HG03439 (cell line): Measurements from ENCODE around the gene SLC22A16.
"Not testable (repeated sequence)": the region's sequence is repeated elsewhere in the genome, so short reads cannot be mapped to it uniquely, and the experiment has no call there.

ENCODE experiments used
- ATAC-seq: cut with Tn5 transposase; IDR thresholded peaks from one replicate; pipeline ENCODE4 v1.9.1; 2021; ENCODE audit warnings: mild to moderate bottlenecking, moderate library complexity; ENCODE audit not compliant: unreplicated experiment

Gene SLC22A16

DNA sequence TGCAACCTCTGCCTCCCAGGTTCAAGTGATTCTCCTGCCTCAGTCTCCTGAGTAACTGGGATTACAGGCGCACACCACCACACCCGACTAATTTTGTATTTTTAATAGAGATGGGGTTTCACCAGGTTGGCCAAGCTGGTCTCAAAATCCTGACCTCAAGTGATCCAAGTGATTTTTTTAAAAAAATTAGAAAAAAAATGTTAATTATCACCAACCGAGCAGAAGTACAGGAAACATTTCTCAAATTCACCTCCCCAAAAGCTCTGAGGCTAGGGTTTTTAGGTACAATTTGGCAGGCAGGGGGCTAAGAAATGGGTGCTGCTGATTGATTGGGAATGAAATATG is 14.9 kb upstream of the SLC22A16 start:
- ATAC-seq: no peak

DNA sequence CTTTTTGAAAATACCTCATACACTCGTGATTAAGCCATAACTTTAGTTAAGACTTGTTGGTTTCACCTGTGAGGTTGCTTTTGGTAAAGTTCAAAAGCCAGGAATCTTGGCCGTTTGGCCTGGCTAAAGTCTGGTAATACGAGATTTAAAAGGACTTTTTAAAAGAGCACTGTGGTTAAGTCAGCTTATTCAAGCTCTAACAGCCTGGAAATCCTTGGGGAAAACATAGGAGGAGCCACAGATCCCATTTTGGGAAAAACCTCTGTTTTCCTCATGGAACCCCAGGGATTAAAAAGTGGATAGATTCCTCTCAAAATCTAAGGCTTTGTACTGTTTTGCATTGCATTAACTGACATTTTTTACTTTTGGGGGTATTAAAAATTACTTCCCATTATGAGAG is 13.7 kb upstream of the SLC22A16 start:
- no peak for ATAC-seq

DNA sequence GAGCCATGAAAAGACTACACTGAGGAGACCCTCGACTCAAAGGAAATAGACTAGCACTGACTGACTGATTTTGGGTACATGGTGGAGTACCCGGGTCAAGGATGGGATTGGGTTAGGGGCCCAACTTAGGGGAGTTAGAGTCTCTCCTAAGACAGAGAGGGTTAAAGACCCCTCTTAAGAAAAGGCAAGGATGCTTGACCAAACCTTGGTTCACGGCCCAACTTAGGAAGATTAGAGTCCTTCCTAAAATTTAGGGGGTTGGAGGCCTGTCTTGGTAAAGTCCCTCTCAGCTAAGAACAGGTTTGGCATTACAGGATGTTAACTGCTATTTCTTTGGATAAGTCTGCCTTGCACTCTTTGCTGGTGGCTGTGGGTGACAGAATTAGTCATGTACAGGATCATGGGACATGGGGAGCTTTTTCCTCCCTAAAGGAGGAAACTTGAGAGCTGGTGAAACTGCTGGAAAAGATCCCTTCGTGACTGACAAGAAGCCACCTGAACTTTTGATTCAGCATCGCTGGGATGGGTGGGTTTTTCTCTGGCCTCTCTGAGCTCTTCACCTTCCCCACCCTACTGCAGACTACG is 12.3 kb upstream of the SLC22A16 start:
- no peak for ATAC-seq

DNA sequence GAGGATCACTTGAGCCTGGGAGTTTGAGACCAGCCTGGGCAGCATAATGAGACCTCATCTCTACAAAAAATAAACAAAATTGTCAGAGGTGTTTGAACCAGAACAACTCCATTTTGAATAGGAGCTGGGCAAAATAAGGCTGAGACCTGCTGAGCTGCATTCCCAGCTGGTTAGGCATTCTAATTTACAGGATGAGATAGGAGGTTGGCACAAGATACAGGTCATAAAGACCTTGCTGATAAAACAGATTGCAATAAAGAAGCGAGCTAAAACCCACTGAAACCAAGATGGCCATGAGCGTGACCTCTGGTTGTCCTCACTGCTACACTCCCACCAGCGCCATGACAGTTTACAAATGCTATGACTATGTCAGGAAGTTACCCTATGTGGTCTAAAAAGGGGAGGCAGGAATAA is 11.6 kb upstream of the SLC22A16 start:
- ATAC-seq: not testable (repeated sequence)

DNA sequence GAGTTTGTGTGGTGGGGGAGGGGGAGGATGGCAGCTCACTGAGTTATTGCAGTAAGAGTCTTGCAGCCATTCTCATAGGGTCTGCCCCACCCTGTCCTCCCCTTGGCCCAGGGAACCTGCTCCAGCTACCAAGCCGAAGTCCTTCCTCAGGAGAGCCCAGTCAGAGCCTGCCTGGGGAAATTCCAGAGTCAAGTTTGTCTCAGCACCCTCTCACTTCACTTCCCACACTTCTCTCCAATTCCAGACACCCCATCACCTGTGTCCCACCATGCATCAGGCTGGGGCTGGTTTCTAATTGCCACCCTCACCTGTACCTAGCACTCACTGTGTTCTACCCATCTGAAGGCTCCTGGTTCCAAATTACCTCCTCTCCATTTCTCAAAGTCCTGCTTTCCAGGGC is 10.3 kb upstream of the SLC22A16 start:
- no peak for ATAC-seq

DNA sequence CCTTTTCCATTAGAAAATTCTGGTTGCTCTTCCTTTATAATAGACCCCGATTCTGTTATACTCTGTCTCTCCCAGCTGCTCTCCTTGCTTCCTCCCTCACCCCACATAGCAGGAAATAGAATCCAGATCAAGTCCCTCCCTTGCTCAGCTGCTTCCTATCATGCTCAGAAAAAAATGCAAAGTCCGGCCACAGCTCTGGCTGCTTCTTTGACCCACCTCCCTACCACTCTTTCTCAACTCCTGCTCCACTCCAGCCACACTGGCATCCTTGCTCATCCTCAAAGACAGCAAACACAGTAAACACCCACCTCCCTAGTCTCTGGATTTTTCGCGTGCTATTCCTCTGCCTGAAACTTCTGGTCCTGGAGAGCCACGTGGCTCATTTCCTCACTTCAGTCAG is 9.1 kb upstream of the SLC22A16 start:
- no peak for ATAC-seq

DNA sequence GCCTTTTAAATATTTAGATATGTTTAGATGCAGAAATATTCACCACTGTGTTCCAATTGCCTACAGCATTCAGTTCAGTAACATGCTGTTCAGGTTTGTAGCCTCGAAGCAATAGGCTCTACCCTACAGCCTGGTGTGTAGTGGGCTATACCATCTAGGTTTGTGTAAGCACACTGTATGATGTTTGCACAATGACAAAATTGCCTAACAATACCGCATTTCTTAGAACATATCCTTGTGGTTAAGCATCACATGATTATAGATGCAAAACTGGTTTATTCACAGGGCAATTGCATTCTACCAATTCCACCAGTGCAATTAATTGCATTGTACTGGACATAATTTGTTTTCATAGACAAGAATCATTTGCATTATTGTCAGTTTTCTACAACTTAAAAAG is 7.9 kb upstream of the SLC22A16 start:
- no peak for ATAC-seq

DNA sequence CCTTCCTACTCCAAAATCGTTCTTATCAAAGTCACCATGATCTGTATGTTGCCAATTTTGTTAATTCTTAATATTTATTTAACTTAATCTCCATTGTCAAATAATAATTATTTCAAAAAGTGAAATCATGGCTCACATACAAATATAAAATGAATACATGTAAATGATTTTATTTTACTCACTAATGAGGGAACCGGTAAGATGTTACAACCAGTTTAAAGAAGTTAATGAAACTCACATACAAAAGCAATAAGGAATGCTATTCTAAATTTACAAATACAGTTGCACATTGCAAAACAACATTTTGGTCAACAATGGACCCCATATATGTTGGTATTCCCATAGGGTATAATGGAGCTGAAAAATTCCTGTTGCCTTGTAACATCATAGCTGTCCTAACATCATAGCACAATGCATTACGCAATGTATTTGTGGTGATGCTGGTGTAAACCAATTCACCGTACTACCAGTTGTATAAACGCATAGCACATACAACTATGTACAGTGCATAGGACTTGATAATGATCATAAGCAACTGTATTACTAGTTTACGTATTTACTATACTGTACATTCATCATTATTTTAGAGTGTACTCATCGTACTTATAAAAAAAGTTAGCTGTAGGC is 6.5 kb upstream of the SLC22A16 start:
- ATAC-seq: no peak

DNA sequence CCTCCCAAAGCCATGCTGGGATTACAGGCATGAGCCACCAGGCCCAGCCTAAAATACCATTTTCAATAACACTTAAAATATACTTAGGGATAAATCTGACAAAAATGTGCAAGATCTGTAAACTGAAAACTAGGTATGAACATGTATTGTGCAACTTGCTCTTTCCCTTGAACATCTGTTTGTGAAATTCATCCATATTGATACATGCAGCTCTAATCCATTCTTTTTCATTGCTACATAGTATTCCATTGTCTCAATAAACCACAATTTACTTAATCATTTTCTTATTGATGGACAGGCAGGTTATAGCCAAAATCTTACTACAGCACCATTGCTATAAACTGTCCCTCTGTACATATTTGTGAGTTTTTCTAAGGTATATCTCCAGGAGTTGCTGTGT is 4.7 kb upstream of the SLC22A16 start:
- ATAC-seq: no peak

DNA sequence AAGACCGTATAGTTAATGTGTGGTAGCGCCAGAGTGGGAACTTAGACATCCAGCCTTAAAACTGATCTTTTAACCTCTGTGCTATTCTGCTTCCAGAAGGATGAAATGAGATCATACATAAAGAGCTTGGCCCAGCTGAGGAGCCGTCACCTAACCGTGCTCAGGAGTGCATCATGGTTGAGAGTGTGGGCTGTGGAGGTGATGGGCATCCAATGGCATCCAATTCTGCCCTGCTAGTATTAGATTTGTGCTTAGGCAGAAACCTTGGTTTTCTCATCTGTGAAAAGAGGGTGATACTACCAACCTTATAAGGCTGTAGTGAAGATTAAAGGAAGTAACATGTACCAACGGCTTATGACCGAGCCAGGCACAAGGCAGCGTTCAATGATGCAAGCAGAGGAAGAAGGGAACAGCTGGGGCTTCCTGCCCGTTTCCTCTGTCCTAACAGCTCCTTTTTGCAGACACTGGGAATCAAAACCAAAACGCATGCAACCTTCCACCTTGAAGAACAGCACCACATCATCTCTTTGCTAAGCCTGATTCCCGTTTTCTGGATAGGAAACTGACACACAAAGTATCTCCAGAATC is 1.3 kb downstream of the SLC22A16 start:
- ATAC-seq: no peak

DNA sequence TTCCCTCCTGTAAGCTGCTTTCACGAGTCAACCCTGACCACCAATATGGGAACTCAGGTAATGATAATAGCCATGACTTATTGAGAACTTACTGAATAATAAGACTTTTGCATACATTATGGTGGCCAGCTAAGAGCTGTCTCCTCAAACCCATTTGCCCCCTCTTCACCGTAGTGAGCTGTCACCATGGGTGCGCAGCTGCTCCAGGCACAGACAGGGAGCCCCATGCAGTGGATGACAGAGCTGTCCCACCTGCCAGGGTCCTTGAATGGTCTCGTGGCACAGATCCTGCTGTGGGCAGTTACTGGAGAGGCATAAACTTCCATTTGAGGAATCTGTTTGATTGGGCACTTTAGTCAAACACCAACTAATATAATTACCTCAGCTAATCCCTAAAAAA is 1.9 kb downstream of the SLC22A16 start:
- ATAC-seq: no peak

DNA sequence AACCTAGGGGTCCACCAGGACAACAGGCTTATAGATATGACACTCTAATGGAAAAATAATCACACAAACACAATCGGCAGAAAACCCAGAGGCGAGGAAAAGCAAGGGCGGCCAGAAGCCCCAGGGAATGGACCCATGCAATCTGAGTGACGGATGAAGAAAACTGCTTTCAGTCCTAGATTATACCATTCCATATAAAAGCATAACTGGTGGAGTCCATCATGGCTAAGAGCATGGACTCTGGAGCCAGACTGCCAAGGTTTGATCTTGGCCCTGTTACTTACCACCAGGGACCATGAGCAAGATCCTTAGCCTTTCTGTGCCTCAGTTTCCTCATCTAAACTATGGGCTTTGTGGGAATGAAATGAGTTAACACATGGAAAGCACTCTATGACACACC is 3.7 kb downstream of the SLC22A16 start:
- ATAC-seq: no peak

DNA sequence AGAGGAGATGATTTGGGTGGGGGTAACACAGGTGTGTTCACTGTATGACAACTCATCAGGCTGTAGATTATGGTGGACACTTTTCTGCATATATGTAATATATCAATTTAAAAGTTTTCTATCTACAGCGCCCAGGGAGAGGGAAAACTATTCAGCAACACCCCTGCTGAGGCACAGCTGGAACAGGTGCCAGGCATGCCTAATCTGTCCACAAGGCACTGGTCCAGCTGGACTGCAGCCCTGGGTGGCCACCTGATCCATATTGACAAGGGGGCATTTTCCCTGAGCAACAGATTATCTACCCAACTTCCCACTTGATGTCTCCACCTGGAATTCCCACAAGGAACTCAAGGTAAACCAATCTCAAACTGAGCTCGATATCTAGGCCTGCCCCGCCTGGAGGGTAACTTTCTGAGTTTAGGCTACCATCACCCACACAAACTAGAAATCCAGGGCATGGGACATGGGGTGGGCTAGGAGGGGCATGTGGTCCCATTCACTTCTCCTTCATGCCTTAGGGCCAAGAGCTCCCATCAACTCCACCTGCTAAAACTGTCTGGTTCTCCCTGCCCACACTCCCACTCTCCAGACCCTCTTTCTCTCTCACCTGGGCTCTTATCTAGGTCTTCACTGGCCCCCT is 4.6 kb downstream of the SLC22A16 start:
- no peak for ATAC-seq

DNA sequence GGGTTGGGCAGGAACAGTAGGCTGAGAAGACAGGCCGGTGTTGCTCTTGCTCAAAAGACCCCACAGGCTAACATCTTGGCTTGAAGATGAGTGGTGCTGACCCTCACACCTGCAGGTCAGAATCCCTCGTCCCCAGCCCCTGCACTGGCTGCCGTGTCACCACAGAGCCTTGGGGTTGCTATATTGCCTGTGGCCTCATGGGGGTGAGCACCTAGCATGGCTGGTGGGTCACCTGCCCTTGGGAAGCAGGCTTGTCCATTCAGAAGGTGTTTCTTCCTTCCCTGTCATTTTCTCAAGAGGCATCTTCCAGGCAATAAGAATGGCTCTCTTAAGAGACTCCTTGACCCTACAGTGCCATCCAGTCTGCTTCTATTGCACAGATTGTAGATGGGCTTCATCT is 7.7 kb downstream of the SLC22A16 start:
- ATAC-seq: no peak

DNA sequence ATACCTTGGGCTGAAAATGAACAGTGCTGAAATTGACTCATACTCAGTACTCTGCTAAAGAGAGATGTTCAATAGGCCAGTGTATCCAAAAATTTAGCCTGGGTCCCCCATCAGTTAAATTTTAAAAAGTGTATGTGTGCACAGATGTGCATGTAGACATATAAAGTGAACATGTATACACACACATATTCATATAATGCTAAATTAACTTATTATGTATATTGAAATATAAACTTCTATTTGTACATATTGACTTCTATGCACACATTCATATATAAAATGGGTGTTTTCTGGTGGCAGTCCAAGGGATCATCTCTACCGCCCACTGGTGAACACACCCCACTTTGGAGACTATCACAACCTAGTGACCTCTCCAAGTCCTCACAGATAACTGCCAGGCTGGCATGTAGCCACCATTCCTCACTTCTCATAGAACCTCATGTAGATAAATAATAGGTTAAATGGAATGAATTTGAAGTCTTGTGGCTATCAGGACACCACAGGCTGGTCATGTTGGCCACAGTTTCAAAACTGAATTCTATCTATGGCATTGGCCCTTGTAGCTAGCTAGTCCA is 8.8 kb downstream of the SLC22A16 start:
- no peak for ATAC-seq

DNA sequence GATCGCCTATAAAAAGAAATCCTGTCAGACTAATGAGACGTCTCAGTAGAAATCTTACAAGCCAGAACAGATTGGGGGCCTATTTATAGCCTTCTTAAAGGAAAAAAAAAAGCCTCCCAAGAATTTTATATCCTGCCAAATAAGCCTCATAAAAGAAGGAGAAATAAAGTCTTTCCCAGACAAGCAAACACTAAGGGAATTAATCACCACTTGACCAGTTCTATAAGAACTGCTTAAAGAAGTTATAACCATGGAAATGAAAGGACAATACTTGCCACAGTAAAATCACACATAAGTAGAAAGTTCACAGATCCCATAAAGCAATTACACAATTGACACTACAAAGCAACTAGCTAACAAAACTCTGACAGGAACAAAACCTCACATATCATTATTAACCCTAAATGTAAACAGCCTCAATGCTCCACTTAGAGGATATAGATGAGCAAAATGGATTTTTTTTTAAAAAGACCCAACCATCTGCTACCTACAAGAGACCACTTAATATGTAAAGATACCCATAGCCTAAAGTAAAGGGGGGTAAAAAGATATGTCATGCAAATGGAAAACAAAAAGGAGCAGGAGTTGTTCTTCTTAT is 13.4 kb downstream of the SLC22A16 start:
- ATAC-seq: no peak

DNA sequence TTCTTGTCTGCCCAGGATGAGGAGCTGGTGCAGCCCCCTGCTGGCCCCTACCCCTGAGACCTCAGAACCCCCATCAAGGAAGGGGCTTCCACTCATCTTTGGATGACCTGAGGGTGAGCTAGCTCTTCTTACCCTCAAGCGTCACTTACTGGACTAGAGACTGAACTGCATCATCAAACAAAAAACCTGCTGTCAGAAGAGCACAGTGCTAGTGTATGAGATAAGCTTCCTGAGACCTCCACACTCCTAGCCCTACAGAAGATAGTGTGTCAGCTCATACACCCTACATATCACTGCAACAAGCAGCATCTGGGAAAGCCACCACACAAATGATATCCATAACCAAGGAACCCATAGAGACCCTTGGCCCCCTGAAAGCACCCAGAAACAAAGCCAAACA is 15.0 kb downstream of the SLC22A16 start:
- ATAC-seq: no peak

DNA sequence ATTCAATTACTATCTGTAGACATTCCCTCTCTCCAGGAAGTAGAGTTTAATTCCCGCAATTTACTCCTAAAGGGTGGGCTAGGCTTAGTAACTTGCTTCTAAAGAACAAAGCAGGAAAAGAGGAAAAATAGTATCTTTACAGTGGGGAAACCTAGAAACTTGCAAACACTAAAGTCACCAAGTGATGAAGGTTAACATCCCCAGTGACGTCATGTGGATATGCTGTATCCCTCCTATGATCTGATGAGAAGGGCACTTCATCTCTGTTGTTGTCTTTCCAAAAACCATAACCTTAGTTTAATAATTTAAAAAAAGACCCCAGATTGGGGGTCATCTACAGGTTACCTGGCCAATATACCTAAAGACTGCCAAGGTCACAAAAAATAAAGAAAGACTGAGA is 17.3 kb downstream of the SLC22A16 start:
- ATAC-seq: no peak

DNA sequence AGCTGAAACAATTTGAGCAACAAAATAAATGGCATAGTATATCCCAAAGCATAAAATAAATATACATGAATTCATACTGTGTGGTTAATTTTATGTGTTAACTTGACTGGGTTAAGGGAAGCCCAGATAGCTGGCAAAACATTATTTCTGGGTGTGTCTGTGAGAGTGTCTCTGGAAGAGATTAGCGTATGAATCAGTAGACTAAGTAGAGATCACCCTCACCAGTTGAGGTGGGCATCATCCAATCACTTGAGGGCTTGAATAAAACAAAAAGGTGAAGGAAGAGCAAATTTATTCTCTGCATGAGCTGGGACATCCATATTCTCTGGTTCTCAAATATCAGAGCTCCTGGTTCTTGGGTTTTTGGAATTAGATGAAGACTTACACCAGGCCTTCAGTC is 17.9 kb downstream of the SLC22A16 start:
- ATAC-seq: no peak

DNA sequence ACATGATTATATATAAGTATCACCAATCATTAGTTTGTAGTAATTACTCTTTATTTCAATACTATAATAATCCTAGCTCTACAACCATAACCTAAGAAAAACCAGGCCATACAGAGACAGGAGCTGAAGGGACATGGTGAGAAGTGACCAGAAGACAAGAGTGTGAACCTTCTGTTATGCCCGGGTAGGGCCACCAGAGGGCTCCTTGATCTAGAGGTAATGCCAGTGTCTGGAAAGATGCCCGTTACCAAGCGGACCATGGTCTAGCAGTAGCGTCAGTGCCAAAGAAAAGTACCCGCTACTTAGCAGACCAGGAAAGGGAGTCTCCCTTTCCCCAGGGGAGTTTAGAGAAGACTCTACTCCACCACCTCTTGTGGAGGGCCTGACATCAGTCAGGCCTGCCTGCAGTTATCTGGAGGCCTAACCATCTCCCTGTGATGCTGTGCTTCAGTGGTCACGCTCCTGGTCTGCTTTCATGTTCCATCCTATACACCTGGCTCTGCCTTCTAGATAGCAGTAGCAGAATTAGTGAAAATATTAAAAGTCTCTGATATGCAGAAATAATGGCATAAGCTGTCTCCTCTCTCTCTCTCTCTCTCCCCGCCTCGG is 18.7 kb downstream of the SLC22A16 start:
- not testable (repeated sequence) for ATAC-seq

DNA sequence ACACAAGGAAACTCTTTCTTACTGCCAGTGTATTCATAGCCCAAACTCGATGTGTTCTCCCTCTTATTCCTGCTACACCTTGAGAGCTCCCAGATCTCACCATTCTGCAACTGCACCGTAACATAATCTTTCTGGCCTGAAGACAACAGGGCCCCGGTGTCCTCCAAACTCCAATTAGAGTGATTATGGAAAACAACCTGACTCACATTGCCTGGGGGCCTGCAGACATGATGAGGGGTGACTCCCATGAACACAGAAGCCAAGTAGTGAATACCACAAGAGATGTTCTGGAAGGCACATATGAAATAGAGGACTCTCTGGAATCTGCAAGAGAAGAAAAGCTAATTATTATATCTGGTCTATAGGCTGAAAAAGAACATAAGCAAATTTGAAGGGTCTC is 19.7 kb downstream of the SLC22A16 start:
- no peak for ATAC-seq
